CD4-positive, alpha-beta T cell treated with Interleukin-17A for 1 hour (primary cell): Measurements from ENCODE around the gene SUPT4H1.

Experiments used
- DNase-seq: peaks from one replicate; pipeline ENCODE4 v3.0.0-alpha.2; 2020

The SUPT4H1 gene

DNA sequence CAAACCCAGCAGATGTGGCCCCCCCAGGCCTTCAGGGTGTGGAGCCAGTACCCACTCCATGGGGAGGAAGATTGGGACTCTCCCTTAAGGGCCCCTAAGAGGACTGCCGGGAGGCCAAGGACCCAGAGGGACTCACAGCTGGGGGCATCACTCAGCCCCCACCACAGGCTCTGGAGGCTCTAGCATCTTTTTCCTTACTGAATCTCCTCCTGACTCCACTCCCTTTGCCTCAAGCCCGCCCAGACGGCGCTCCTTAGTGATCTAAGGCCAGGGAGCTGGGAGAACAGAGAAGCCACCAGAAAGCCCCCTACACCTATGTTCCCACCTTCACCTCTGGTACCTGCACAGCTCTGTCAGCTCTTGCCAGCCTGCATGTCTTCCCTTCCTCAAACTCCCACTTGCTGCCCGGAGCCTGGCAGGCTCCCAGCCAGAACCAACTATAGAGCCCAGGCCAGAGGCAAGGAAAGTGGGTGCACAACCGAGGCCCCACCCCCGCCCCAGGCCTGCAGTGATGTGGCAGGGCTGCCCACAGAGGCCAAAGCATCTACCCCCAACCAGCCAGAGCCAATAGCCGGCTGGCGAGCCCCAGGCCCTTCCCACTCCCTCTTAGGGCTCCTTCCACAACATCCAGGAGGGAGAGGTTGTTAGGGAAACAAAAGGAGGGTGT lies 48.9 kb downstream of the SUPT4H1 start:
- no peak for DNase-seq

DNA sequence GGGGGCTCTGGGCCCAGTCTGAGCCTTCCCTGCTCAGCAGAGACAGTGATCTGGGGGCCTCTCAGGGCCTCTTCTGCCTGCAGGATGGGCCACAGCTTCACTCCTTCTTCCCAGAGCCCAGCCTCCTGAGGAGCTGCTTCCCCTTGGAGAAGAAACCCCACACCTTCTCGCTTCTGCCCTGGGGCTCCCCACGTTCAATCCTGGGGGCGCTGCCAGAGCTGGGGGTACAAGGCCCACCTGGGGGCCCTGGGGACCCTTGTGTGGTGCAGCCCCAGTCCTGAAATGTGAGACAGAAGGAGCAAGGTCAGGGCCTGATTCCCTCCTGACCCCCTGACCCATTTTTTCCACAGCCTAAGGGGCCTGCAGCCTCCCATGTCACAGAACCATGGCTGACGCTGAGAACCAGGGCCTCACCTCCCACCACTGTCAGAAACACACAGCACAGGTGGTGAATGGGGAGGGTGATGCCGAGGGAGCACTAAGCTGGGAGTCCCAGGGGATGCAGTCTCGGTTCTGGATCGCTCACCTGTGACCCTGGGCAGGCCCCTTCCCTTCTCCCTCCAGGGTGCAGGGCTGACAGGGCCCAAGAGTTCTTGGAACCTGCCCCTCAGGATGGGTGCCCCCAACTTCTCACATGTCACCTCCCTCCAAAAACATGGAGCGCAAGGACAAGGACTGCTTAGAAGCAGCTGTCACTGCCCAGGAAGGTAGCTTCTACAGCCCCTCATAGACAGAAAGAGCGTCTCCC lies 49.7 kb downstream of the SUPT4H1 start:
- no peak for DNase-seq

DNA sequence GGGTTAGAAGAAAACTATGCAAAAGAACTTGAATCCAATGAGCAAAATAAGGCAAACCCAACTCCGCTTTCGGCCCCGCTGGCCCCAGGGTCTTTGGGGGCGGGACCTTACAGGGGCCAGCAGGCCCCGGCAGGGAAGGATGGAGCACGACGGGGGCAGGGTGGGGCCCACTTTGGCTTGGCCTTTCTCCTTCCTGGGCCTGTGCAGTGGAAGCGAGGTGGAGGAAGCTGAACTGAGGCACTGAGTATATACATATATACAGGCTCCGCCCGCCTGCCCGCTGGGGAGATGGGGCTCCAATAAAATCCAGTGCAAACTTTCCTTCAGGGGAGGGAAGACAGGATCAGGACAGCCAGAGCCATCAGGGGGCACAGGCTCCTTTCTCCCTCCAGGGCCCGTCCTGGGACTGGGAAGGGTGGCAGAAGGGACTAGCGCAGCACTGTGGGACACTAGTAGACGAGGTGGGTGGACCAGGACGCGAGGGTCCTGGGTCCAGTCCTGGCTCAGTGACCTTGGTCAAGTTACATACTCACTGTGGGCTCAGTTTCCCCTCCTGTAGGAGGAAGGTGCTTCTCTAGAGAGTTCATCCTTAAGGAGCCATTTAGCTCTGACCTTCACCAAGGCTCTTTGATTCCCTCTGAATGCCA lies 50.4 kb downstream of the SUPT4H1 start:
- DNase-seq: no peak

DNA sequence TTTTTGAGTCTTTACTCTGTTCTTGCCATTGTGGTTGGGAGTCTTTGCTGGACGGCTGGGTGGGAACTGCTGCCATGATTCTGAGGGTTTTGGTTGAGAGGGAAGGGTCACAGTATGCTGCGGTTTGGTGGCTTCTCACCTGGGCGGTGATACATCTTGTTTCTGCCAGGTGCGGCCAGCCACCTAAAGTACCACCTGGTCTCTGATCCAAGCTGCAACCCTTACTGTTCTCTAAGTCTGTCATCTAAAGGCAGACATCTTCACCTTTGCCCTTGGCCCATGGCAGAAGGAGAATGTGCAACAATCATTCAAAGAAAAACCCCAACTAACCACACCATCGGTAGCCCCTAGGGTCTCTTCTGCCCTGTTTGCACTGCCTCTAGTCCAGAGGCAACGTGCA lies 51.7 kb downstream of the SUPT4H1 start:
- DNase-seq: no peak
